Measurements from ENCODE around the gene NMNAT2.

DNA sequence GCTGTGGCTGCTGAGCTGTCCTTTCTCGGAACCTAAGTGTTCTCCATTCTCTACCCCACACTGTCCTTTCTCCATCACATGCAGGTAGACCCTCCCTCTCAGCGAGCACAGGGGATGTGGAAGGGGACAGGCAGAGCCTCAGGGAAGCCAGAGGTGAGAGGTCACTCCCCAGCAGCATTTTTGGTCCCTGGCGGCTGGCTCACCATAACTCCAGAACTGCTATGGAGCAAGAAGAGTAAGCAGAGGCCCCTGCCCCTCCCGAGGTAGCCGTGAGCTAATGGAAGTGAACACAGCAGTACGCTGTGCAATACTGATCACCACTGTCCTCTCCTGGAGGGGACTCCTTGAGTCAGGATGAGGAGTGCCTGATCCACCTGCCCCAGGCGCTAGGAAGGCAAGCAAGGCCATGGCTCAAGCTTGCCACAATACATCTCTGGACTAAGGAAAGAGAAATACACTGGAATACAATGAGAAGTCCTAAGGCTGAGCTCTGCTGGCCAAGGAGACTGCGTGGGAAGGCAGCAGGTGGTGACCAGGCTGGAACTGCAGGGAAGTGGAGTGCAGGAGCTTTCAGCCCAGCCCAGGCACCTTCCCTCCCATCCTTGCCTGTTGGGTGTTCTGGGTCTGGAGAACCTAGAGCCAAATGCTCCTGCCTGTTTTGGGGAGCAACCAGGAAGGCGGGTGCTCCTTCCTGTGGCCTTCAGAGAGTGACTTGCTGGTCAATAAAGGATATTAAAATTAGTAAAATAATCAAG is 135.9 kb downstream of the NMNAT2 start:
- TF ChIP-seq POLR2AphosphoS5 (IDR thresholded peaks at IDR 0.05) (no peak), CTCF (IDR thresholded peaks at IDR 0.05) (no peak), POLR2A (IDR thresholded peaks at IDR 0.05; ENCODE audit: low read depth) (no peak)
